Measurements from ENCODE around the gene SH3RF3.

DNA sequence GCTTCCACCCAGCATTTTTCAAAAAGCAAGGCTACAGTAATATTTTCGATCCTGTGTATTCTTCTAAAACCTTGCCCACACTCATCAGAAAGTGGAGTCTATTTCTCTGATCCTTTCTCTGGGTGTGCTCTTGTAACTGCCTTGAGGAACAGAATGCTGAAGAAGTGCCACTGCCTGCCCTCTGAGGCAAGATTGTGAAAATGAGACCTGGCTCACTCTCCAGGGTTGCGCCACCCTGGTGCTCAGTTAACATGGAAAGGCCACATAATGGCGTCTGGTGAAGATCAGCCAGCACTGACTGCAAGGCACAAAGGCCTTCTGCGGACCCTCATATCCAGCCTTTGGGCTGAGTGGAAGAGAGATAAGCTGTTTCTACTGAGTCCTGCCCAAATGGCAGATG is 11.2 kb upstream of the SH3RF3 start:
- TF ChIP-seq, protein P1, sequence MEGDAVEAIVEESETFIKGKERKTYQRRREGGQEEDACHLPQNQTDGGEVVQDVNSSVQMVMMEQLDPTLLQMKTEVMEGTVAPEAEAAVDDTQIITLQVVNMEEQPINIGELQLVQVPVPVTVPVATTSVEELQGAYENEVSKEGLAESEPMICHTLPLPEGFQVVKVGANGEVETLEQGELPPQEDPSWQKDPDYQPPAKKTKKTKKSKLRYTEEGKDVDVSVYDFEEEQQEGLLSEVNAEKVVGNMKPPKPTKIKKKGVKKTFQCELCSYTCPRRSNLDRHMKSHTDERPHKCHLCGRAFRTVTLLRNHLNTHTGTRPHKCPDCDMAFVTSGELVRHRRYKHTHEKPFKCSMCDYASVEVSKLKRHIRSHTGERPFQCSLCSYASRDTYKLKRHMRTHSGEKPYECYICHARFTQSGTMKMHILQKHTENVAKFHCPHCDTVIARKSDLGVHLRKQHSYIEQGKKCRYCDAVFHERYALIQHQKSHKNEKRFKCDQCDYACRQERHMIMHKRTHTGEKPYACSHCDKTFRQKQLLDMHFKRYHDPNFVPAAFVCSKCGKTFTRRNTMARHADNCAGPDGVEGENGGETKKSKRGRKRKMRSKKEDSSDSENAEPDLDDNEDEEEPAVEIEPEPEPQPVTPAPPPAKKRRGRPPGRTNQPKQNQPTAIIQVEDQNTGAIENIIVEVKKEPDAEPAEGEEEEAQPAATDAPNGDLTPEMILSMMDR (IDR thresholded peaks at IDR 0.05; ENCODE audit: insufficient read depth, low read depth, low read length) = no peak
- no peak for TF ChIP-seq EZH2 (IDR thresholded peaks at IDR 0.05; ENCODE audit: insufficient read depth, low read length)
